RWPE2 (cell line): Measurements from ENCODE around the gene HTRA2.

Experiments
- ATAC-seq: fragments of 200-7000 bp; cut with Tn5 transposase; 3 replicates; pipeline ENCODE4 v1.9.1; 2021; ENCODE audit warnings: low read depth
- DNase-seq: peaks from one replicate; pipeline ENCODE4 v3.0.0-alpha.2; 2020; ENCODE audit warnings: low spot score
- H3K27ac ChIP-seq: fragments of 450-650 bp; 2 replicates; pipeline ENCODE4 v1.5.1; 2017; ENCODE audit warnings: mild to moderate bottlenecking; ENCODE audit not compliant: poor library complexity, severe bottlenecking
- H3K27me3 ChIP-seq: fragments of 250-450 bp; sonication (Bioruptor Pico); 2 replicates; pipeline ENCODE4 v1.5.1; 2021; ENCODE audit warnings: mild to moderate bottlenecking, moderate library complexity; ENCODE audit not compliant: insufficient read depth, poor library complexity, severe bottlenecking
- H3K36me3 ChIP-seq: fragments of 250-450 bp; sonication (Bioruptor Pico); 2 replicates; pipeline ENCODE4 v1.5.1; 2020; ENCODE audit warnings: low read depth, mild to moderate bottlenecking, moderate library complexity
- H3K4me1 ChIP-seq: fragments of 250-450 bp; sonication (Bioruptor Pico); 2 replicates; pipeline ENCODE4 v1.5.1; 2021; ENCODE audit warnings: mild to moderate bottlenecking, moderate library complexity; ENCODE audit not compliant: insufficient read depth, poor library complexity, severe bottlenecking
- H3K4me3 ChIP-seq: fragments of 250-450 bp; sonication (Bioruptor Pico); 2 replicates; pipeline ENCODE4 v1.5.1; 2021; ENCODE audit warnings: mild to moderate bottlenecking, moderate library complexity; ENCODE audit not compliant: severe bottlenecking
- H3K9me3 ChIP-seq: fragments of 250-450 bp; sonication (Bioruptor Pico); 2 replicates; pipeline ENCODE4 v1.5.1; 2021; ENCODE audit warnings: mild to moderate bottlenecking, moderate library complexity; ENCODE audit not compliant: severe bottlenecking
- TF ChIP-seq, protein P1 (sequence below): fragments of 450-650 bp; IDR thresholded peaks from one replicate; pipeline ENCODE4 v1.5.1; 2017; ENCODE audit warnings: mild to moderate bottlenecking, moderate library complexity; ENCODE audit not compliant: poor library complexity, severe bottlenecking

Gene HTRA2

DNA sequence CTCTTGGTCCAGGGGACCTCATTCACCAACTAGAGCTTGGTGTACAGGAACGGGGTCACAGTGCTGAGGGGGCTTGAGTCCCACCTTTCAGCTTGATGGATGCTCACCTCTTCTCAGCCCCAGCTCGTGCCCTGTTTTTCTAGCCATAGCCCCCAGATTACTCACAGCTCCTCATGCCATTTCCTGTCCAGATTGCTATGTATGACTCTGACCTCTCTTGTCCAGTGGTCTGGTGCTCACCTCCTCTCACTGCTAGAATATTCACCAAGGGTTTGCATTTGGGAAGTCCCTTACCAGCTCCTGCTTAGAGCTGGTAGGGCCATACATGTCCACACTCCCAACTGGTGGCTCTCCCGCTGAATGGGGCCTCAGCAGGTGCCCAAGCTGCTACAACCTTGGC lies 36.2 kb upstream of the HTRA2 start:
- DNase-seq: no peak
- H3K27ac ChIP-seq: no peak overlapping the region
- TF ChIP-seq, protein P1, sequence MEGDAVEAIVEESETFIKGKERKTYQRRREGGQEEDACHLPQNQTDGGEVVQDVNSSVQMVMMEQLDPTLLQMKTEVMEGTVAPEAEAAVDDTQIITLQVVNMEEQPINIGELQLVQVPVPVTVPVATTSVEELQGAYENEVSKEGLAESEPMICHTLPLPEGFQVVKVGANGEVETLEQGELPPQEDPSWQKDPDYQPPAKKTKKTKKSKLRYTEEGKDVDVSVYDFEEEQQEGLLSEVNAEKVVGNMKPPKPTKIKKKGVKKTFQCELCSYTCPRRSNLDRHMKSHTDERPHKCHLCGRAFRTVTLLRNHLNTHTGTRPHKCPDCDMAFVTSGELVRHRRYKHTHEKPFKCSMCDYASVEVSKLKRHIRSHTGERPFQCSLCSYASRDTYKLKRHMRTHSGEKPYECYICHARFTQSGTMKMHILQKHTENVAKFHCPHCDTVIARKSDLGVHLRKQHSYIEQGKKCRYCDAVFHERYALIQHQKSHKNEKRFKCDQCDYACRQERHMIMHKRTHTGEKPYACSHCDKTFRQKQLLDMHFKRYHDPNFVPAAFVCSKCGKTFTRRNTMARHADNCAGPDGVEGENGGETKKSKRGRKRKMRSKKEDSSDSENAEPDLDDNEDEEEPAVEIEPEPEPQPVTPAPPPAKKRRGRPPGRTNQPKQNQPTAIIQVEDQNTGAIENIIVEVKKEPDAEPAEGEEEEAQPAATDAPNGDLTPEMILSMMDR: no peak
- peaks cover 2% of the 10 kb centered on the region for H3K4me1 ChIP-seq
- H3K4me3 ChIP-seq: no peak overlapping the region
- no peaks in the 10 kb centered on the region for H3K27me3 ChIP-seq
- peaks cover 37% of the 10 kb centered on the region for H3K36me3 ChIP-seq
- ATAC-seq: no peak
- no peaks in the 10 kb centered on the region for H3K9me3 ChIP-seq

DNA sequence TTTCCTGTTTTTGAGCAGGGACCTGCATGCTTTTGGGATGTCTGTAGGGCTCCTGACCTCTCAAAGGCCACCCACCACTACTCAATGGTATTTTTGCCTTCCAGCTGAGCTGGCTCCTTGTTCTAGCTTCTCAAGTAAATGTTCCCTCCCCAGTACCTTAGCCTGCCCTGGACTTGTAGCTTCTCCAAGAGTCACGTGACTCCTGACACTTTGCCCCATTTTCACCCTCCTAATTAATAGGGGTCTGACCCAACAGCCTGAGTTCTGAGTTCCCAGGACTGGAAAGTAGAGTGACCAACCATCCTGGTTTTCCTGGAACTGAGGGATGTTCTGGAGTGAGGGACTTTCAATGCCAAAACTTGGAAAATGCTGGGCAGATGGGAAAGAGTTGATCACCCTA lies 34.3 kb upstream of the HTRA2 start:
- no peak for DNase-seq

DNA sequence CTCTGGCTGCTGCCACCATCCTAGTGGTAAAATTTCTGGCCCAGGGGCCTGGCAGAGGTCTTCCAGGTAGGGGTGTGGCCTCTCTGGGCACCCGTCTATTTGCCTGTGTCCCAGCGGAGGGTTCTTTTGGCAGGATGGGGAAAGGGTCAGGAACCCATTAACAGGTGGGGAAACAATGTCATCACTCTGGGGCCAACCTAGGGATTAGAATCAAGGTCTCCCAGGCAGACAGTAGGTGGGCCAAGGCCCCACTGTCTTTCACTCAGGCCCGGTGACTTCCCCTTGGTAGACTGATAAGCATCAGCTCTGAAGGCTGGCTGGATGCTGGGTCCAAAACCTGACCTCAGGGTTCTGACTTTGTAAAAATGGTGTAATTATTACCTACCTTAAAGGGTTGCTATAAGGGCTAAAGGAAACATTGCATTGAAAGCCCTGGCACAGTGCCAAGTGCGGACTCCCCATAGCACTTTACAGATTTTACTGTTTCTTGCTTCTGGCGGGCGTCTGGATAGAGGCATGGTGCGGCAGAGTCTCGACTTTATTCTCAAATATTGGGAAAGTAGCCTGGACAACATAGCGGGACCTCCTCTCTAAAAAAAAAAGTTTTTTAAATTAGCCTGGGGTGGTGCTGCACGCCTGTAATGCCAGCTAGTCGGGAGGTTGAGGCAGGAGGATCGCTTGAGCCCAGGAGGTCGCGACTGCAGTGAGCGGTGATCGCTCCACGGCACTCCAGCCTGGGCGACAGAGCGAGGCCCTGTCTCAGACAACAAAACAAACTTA lies 32.5 kb upstream of the HTRA2 start:
- TF ChIP-seq, protein P1: no peak
- DNase-seq: no peak
- Histone ChIP-seq H3K27ac (no peak overlapping the region), H3K36me3 (peaks cover 8% of the 10 kb centered on the region), H3K4me3 (no peak overlapping the region), H3K27me3 (peaks cover 14% of the 10 kb centered on the region), H3K4me1 (peaks cover 8% of the 10 kb centered on the region), H3K9me3 (no peaks in the 10 kb centered on the region)
- ATAC-seq: no peak

More for the DNA sequence above, 34.3 kb upstream of the HTRA2 start:
- Histone ChIP-seq H3K36me3 (peaks cover 26% of the 10 kb centered on the region), H3K9me3 (no peaks in the 10 kb centered on the region), H3K4me1 (peaks cover 8% of the 10 kb centered on the region), H3K27ac (no peak overlapping the region), H3K4me3 (no peak overlapping the region), H3K27me3 (peaks cover 14% of the 10 kb centered on the region)
- TF ChIP-seq, protein P1: no peak
- ATAC-seq: no peak

DNA sequence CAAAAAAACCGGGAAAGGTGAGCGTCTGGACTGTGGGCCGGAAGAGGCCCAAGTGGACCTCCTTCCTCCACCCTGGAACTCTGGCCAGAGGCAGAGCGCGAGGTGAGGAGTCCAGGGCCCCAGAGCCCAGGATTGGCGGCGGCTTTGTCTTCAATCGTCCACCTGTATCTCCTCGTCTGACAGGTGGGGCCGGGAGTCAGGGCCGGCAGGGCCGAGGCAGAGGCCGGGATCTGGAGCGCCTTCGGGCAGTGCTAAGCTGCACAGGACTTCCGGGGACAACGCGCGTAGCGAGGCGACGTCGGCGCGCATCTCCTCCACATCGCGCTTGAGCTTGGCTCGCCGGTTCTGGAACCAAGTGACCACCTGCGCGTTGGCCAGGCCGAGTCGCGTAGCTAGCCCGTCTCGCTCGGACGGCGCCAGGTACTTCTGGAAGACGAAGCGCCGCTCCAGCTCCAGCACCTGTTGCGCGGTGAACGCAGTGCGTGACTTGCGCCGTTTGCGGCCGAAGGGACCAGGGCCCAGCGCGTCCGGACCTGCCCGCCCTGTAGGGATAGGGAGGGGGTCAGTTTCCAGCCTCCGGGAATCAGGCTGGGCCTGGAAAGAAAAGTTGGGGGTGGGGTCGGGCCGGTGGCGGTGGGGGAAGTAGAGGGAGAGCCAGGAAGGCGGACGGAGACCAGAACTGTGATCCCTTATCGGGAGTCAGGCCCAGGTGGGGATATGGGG lies 31.8 kb upstream of the HTRA2 start:
- DNase-seq: no peak
- no peak overlapping the region for H3K27ac ChIP-seq
- H3K27me3 ChIP-seq: peaks cover 14% of the 10 kb centered on the region
- ATAC-seq: peak; percentile 24
- H3K4me3 ChIP-seq: peak overlapping the region; percentile 2
- H3K36me3 ChIP-seq: peaks cover 3% of the 10 kb centered on the region; the same call in 1 of the 2 replicates
- no peaks in the 10 kb centered on the region for H3K9me3 ChIP-seq
- TF ChIP-seq, protein P1: no peak
- H3K4me1 ChIP-seq: peaks cover 8% of the 10 kb centered on the region
